GM19452 (cell line): ENCODE measurements around the gene GPR108.

Experiments used
- ATAC-seq: cut with Tn5 transposase; IDR thresholded peaks from one replicate; pipeline ENCODE4 v1.9.1; 2021; ENCODE audit not compliant: unreplicated experiment

Gene GPR108

GRCh38 chr19:6737873-6738786 is 750 bp upstream of the GPR108 start:
- no peak for ATAC-seq

DNA sequence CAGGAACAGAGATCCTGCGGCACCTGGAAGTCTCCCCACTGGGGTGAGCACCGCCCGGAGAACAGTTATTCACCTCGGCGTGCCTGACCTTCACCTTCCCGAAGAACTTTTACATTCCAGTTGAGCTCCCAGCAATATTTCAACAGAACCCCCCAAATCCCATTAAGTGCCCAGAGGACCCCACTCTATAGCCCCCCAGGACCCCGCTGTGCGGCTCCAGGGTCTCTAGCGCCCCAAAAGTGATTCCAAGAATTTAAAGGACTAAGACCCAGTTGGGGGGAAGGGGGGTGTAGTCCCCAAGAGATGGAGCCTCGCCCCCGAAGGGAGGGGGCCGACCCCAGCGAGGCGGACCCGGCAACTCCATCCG is 480 bp downstream of the GPR108 start:
- ATAC-seq, result no peak

GRCh38 chr19:6736169-6736916 is 1.0 kb downstream of the GPR108 start:
- no peak for ATAC-seq

DNA sequence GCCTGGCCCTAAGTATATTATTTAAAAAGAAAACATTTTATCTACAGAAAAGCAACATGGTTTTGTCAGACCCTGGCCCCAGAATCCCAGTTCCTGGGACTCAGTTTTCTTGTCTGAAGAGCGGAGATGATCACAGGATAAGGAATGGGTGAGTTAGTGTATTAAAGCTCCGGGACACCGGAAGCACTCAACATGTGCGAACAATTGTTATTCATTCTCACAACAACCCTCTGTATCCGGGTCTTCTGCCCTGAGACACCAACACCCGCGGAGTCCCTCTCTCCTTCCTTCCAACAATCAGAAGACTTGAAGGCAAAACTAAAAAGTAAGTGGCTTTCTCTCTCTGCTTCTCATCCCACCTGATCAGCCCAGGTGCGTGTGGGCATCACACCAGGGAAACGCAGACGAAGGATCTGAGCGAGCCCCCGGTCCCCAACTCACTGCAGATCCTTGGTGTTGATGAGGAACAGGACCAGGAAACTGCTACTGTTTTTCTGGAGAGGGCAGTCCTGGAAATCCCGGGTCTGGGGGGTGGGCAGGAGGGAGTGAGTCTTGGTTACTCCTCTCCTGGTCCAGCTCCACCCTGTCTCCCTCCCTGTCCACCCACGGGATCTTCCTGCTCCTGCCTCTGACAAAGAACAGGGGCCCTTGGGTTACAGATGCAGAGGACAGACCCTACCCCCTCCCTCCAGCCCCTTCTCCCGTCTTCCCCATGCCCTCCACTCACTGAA is 2.0 kb downstream of the GPR108 start:
- no peak for ATAC-seq

- no peak for ATAC-seq
Observed at GRCh38 chr19:6734096-6734696, 3.2 kb downstream of the GPR108 start.

GRCh38 chr19:6733338-6734095 is 3.9 kb downstream of the GPR108 start:
- ATAC-seq, result no peak

DNA sequence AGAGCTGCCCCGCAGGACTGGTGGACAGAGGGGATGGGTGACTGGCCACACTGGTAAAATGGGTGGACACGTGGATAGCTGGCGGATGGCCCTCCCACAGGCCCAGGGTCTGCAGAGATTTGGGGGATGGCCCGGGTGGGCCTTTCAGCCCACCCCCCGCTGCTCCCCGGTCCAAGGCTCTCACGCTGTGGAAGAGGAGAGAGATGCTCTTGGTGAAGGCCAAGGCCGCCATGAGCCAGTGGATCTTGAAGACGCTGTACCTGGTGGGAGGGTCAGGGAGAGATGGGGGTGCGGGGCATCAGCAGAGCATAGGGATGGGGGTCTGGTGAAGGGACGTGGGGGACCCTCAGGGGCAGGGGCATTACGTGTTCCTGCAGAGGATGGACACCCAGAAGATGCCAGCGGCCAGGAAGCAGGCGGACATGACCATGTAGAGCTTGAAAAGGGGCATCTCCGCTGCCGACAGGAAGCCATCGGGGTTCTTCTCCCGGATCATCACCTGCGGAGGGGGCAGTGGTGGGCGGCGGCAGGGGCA is 4.5 kb downstream of the GPR108 start:
- ATAC-seq, result no peak

GRCh38 chr19:6731822-6732221 is 5.6 kb downstream of the GPR108 start:
- ATAC-seq, result no peak

DNA sequence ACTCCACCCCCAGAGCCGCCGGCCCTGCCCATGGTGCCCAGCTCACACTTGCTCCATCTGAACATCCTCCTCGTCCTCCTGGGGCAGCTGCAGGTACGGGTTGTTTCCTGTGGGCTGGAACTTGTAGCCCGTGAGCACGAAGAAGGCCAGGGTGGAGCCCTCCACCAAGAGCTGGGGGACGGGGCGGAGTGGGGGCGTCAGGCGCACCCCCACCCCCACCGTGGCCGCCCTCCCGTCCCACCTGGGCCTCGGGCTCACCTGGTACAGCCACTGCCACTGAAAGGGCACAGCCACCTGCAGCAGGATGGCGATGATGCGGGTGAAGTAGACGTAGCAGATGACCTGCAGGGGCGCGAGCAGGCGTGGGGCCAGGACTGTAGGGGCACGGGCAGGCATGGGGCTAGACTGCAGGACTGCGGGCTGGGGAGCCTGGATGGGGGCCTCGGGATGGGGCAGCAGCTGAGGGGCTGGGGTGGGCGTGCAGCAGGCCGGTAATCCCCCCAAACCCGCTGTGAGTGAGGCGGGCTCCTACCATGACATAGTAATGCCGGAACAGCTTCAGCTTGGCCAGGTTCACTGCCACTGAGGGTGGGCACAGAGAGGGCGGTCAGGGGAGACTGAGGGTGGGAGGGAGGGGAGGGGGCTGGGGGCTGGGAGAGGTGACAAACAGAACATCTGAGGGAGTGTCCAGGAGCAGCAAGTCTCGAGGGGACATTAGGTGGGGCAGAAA is 6.3 kb downstream of the GPR108 start:
- ATAC-seq, result no peak

DNA sequence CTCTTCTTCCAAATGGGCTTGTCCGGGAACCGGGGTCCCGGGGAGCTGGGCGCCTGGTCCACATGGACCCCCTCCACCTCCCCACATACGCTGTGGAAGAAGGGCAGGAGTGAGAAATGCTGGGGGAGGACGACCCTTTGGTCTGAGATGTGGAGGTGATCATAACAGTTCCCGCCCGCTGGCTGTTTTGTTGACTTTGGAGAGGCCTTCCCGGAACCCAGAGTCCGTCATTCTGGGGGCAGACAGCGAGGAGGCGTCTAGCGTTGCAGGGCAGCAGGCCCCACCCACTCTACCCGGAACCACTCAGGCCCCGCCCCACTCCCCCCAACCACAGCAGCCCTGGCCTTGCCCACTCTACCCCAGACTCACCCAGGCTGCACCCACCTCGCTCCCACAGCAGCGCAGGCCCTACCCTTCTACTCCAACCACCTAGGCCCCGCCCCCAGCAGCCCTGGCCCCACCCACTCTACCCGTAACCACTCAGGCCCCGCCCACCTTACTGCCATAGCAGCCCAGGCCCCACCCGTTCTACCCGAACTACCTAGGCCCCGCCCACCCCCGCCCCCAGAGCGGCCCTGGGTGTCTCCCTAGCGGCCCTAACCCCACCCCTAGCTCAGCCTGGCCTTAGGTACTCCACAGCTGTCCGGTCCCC is 7.1 kb downstream of the GPR108 start:
- ATAC-seq, result no peak

DNA sequence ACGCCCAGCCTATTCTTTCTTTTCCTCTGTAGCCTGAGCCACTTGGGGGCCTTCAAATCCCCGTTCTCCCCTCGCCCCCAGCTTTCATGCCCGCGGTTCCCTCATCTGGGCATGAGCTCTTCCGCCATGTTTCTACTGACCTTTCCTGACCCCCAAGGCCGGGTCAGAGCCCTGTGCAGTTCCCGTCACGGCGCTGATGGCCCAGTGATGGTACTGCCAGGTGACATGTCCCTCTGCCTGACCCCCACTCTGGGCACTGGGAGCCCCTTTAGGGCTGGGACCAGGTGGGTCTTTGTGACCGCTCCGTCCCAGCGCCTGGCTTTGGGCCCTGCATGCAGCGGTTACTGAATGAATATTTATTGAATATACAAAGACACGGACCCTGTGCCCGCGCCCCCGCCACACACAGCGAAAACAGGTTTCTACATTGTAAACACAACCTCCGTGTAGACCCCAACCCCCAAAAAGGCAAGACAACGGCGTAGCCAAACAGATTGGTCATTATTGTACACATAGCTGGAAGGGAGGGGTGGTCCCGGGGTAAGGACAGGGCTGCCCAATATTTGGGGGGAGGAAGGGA is 7.7 kb downstream of the GPR108 start:
- no peak for ATAC-seq

GRCh38 chr19:6728346-6728745 is 9.0 kb downstream of the GPR108 start:
- ATAC-seq, result no peak

DNA sequence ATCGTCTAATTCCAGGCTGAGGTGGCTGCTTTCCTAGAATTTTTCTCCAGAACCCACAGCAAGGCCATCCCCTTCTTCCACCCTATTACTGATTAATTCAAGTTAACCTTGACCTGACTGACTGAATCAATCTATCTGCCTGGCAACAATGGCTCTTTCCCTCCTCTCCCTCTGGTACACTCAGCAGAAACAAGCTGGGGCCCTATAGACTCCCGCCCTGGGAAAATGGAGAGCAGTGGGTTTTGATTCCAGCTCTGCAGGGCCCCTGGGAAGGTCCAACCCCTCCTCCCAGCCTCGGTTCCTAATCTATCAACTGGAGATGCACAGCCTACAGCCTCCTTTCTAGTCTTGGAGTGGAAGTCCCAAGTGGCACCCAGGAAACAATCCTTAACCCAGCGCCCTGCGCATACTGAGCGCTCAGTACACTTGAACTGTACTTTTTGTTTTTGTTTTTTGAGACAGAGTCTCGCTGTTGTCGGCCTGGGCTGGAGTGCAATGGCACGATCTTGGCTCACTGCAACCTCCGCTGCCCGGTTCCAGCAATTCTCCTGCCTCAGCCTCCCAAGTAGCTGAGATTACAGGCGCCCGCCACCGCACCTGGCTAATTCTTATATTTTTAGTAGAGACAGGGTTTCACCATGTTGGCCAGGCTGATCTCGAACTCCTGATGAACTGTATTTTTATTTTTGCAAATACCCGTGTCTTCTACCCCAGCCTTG is 11.7 kb downstream of the GPR108 start:
- no peak for ATAC-seq

DNA sequence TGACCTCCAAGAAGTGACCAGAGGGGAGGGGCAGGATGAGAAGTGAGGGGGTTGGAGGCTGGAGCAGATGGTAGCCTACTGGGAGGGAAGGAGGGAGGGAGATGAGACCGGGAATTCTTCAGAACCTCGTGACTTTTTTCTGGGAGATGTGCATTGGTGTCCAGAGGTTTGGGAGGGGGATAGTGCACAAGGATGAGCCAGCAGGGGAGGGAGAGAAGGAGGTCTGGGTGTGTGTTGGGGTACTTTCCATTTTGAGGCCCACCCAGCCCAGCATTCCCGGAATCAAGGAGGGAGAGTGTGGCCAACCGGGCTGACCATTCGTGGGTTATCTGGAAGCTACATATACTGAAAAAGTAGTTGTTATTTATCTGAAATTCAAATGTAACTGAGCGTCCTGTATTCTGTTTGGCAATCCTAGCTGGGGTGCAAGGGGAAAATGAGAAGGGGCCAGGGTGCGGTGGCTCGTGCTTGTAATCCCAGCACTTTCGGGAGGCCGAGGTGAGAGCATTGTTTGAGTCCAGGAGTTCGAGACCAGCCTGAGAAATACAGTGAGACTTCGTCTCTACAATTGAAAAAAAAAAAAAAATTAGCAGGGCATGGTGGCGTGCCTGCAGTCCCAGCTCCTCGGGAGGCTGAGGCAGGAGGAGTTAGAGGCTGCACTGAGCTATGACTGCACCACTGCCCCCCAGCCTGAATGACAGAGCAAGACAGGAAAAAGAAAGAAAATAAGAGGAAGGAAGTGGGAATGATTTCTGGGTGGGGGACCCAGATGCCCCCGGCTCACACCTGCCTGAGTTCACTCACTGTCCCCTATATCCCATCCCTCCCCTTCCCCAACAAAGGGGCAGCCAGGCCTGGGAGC is 12.5 kb downstream of the GPR108 start:
- no peak for ATAC-seq

DNA sequence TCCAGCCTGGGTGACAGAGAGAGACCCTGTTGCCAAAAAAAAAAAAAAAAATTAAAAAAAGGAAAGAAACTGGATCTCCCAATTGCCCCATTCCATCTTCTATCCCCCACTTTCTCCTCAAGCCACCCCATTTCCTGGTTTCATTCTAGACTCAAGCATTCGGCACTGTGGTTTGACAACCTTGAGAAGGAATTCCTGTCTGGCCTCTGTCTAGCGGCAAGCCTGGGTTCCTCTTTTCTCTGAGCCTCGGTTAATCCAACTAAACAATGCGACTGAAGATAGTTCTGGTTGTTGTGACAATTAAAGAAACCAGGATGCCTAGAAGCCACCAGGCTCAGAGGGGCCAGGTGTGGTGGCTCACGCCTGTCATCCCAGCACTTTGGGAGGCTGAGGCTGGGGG is 13.6 kb downstream of the GPR108 start:
- ATAC-seq, result no peak

DNA sequence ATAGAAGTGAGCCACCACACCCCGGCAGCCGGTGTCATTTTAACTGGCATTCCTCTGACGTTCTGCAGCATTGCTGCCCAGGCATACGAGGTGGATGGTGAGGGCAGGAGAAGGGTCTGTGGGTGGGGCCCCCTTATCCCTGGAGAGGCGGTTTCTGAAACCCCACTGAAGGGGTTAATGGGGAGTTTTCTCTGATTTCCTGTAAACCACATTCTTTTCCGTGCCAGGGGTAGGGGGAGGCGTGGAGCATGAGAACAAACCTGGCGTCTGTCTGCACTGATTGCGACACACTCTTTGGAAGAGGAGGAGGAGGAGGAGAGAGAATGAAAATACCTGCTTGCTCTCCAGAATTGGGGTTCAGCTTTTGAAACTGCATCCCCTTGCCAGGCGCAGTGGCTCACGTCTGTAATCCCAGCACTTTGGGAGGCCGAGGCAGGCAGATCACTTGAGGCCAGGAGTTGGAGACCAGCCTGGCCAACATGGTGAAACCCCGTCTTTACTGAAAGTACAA is 14.2 kb downstream of the GPR108 start:
- no peak for ATAC-seq

GRCh38 chr19:6721773-6722172 is 15.6 kb downstream of the GPR108 start:
- ATAC-seq, result no peak
